Stomach (tissue), 9 donors: ENCODE data around the gene ANKRD62. TPM values are rescaled to one million over a fixed set of nuclear protein-coding genes. Genes with fewer than 3 reads are reported as not detected.
"Not testable (repeated sequence)": the region's sequence is repeated elsewhere in the genome, so short reads cannot be mapped to it uniquely, and the experiment has no call there.

Experiments used
- DNase-seq, 2 donors: peaks; one replicate each; pipeline versions ENCODE4 v3.0.0 to v3.0.0-alpha.2; 2013 to 2019
- H3K27ac ChIP-seq, 5 donors: fragments of 200-600 bp in 4 of 5; sonication (generic) in 4 of 5; one replicate each; pipeline ENCODE4 v1.5.1; 2013 to 2019; ENCODE audit warnings: mild to moderate bottlenecking in 1 of 5, moderate library complexity in 1 of 5
- H3K27me3 ChIP-seq, 3 donors: fragments of 200-600 bp; sonication (generic); one replicate each; pipeline ENCODE4 v1.5.1; 2017 to 2019; ENCODE audit warnings: mixed run types in 1 of 3
- H3K36me3 ChIP-seq, 4 donors: fragments of 200-600 bp; sonication (generic); 1 replicate in 3 of 4; 2 replicates in 1 of 4; pipeline ENCODE4 v1.5.1; 2016 to 2019
- H3K4me1 ChIP-seq, 4 donors: fragments of 200-600 bp; sonication (generic); one replicate each; pipeline ENCODE4 v1.5.1; 2016 to 2019
- H3K4me3 ChIP-seq, 4 donors: fragments of 200-600 bp; sonication (generic) in 3 of 4; one replicate each; pipeline ENCODE4 v1.5.1; 2016 to 2019; ENCODE audit warnings: mild to moderate bottlenecking in 1 of 4
- H3K9me3 ChIP-seq, 4 donors: fragments of 200-600 bp; sonication (generic); one replicate each; pipeline ENCODE4 v1.5.1; 2016 to 2019
- CTCF ChIP-seq, 7 experiments: fragments of 450-650 bp in 4 of 7; fragments of 200-600 bp in 3 of 7; sonication (generic) in 3 of 7; IDR thresholded peaks; one replicate each; pipeline ENCODE4 v1.5.1; 2016 to 2019; ENCODE audit warnings: antibody characterized with exemption in 7 of 7, control low read depth in 2 of 7, mild to moderate bottlenecking in 1 of 7
- EP300 ChIP-seq: sonication (generic); formaldehyde crosslinking; IDR thresholded peaks from one replicate; pipeline ENCODE4 v1.6.1; 2017; ENCODE audit warnings: antibody characterized with exemption
- POLR2A ChIP-seq, 4 donors: fragments of 450-650 bp; IDR thresholded peaks; one replicate each; pipeline ENCODE4 v1.6.1; 2016; ENCODE audit warnings: antibody characterized with exemption in 4 of 4, control low read depth in 2 of 4, mild to moderate bottlenecking in 1 of 4, moderate library complexity in 1 of 4
- POLR2AphosphoS5 ChIP-seq, 3 donors: sonication (generic); formaldehyde crosslinking; IDR thresholded peaks; one replicate each; pipeline ENCODE4 v1.6.1; 2016; ENCODE audit warnings: antibody characterized with exemption in 3 of 3
- WGBS, 5 donors: extraction: QIAGEN DNeasy Blood & Tissue Kit in 3 of 5; methylation state at CpG; one replicate each; pipeline versions ENCODE4 v1.1.5 to v1.1.7; 2013 to 2018; 5-methylcytosine and 5-hydroxymethylcytosine counted together
- intact Hi-C: fragments of 100-400 bp; cut with DNase I; formaldehyde crosslinking; loops from one replicate; pipeline ENCODE4 v1.15.1; 2023; ENCODE audit warnings: low total_unique reads
- polyA plus RNA-seq, 3 donors: library from polyadenylated mRNA; stranded (reverse); fragments of 200-250 nt; gene quantifications; one replicate each; pipeline ENCODE4 v1.2.3, GENCODE V29; 2013
- total RNA-seq, 5 donors: library from RNA; depleted of rRNA; stranded (reverse); fragments of >200 nt; gene quantifications; one replicate each; pipeline versions ENCODE4 v1.1.0 to v1.2.3, GENCODE V29; 2014 to 2016
- donor health status: healthy with polysubstance abuse.
- donor health status: Bipolar disorder and iron deficiency.
- donor health status: healthy.

Gene ANKRD62
- total and polyA plus RNA-seq, 8 donors: 1.2 TPM; not detected in 7

GRCh38 chr18:12113999-12114646 is 20.5 kb downstream of the ANKRD62 start:
- intact Hi-C loops: no loop called here
- H3K27ac ChIP-seq: no peak overlapping the region
- H3K9me3 ChIP-seq: peaks cover 0 to 4% (median 0%) of the 10 kb centered on the region in 4 donors
- H3K36me3 ChIP-seq: no peaks in the 10 kb centered on the region
- H3K4me3 ChIP-seq: no peak overlapping the region
- H3K27me3 ChIP-seq: no peaks in the 10 kb centered on the region
- H3K4me1 ChIP-seq: no peaks in the 10 kb centered on the region
- WGBS, 5 donors: 71 to 84% (median 79%) methylated on average over 5 of the region's 5 CpGs
- TF ChIP-seq EP300: no peak
- no peak for TF ChIP-seq CTCF (IDR thresholded peaks at IDR 0.05)
- TF ChIP-seq POLR2A (IDR thresholded peaks at IDR 0.05): no peak
- TF ChIP-seq POLR2AphosphoS5 (IDR thresholded peaks at IDR 0.05): no peak
- no peak for DNase-seq

- WGBS, 5 donors: 54 to 61% (median 58%) methylated on average over 2 of the region's 2 CpGs
- H3K4me3 ChIP-seq: no peak overlapping the region
- no peak for DNase-seq
- H3K9me3 ChIP-seq: no peaks in the 10 kb centered on the region
- H3K36me3 ChIP-seq: no peaks in the 10 kb centered on the region
- no peak overlapping the region for H3K27ac ChIP-seq
- TF ChIP-seq POLR2A (IDR thresholded peaks at IDR 0.05) (no peak), CTCF (IDR thresholded peaks at IDR 0.05) (no peak), POLR2AphosphoS5 (IDR thresholded peaks at IDR 0.05) (no peak), EP300 (no peak)
- H3K27me3 ChIP-seq: no peaks in the 10 kb centered on the region
- intact Hi-C loops: no loop called here
- H3K4me1 ChIP-seq: no peaks in the 10 kb centered on the region
These were observed 25.7 kb downstream of the ANKRD62 start for GRCh38 chr18:12119358-12119757.

- no peak overlapping the region for H3K4me3 ChIP-seq
- H3K9me3 ChIP-seq: no peaks in the 10 kb centered on the region
- no peaks in the 10 kb centered on the region for H3K4me1 ChIP-seq
- peaks cover 0 to 7% (median 0%) of the 10 kb centered on the region in 3 donors for H3K27me3 ChIP-seq
- no peaks in the 10 kb centered on the region for H3K36me3 ChIP-seq
- TF ChIP-seq POLR2A (IDR thresholded peaks at IDR 0.05) (no peak), POLR2AphosphoS5 (IDR thresholded peaks at IDR 0.05) (no peak), EP300 (no peak), CTCF (IDR thresholded peaks at IDR 0.05) (no peak)
- WGBS, 5 donors: 44 to 60% (median 51%) methylated on average over 15 of the region's 15 CpGs
- intact Hi-C loops: no loop called here
- H3K27ac ChIP-seq: no peak overlapping the region
- DNase-seq: no peak
These were observed 27.8 kb downstream of the ANKRD62 start for GRCh38 chr18:12121175-12122042.

- WGBS, 5 donors: 73 to 82% (median 81%) methylated on average over 3 of the region's 3 CpGs
- H3K9me3 ChIP-seq, intact Hi-C loops, DNase-seq, H3K36me3 ChIP-seq, H3K27ac ChIP-seq, H3K4me1 ChIP-seq, H3K4me3 ChIP-seq, H3K27me3 ChIP-seq: not testable (repeated sequence)
These were observed 28.4 kb downstream of the ANKRD62 start for GRCh38 chr18:12122043-12122389.

- H3K27ac ChIP-seq, intact Hi-C loops, H3K9me3 ChIP-seq, DNase-seq, H3K4me1 ChIP-seq, H3K4me3 ChIP-seq, H3K27me3 ChIP-seq, H3K36me3 ChIP-seq: not testable (repeated sequence)
- WGBS, 5 donors: 78 to 84% (median 82%) methylated on average over 4 of the region's 4 CpGs
These were observed 34.0 kb downstream of the ANKRD62 start for GRCh38 chr18:12127647-12128046.

- H3K36me3 ChIP-seq, H3K4me1 ChIP-seq, H3K27ac ChIP-seq, H3K27me3 ChIP-seq, intact Hi-C loops, H3K4me3 ChIP-seq, DNase-seq, H3K9me3 ChIP-seq: not testable (repeated sequence)
- WGBS, 5 donors: 69 to 90% (median 77%) methylated on average over 3 to 4 of the region's 4 CpGs
These were observed 45.2 kb downstream of the ANKRD62 start for GRCh38 chr18:12138831-12139230.

GRCh38 chr18:12140866-12141265 is 47.2 kb downstream of the ANKRD62 start:
- intact Hi-C loops, H3K4me3 ChIP-seq, DNase-seq, H3K27ac ChIP-seq, H3K36me3 ChIP-seq, H3K9me3 ChIP-seq, H3K27me3 ChIP-seq, H3K4me1 ChIP-seq: not testable (repeated sequence)
- 83 to 95% (median 92%) methylated on average over 8 to 10 of the region's 12 CpGs for WGBS, 5 donors

GRCh38 chr18:12141778-12142177 is 48.1 kb downstream of the ANKRD62 start:
- H3K4me3 ChIP-seq, DNase-seq, intact Hi-C loops, H3K36me3 ChIP-seq, H3K27me3 ChIP-seq, H3K27ac ChIP-seq, H3K4me1 ChIP-seq, H3K9me3 ChIP-seq: not testable (repeated sequence)
- WGBS, 5 donors: no CpG with 5 or more reads among the region's 5 CpGs
